GM04504 (cell line): ENCODE results near the gene GRM7.

Source experiments
- DNase-seq: peaks from one replicate; pipeline ENCODE4 v3.0.0-alpha.2; 2012; ENCODE audit warnings: low read depth

Gene GRM7

GRCh38 chr3:7146529-7146928 is 285.6 kb downstream of the GRM7 start:
- DNase-seq, result no peak

- DNase-seq, result no peak
Measured at GRCh38 chr3:7158516-7158915, 297.6 kb downstream of the GRM7 start.

- DNase-seq, result no peak
Measured at GRCh38 chr3:7160689-7161088, 299.8 kb downstream of the GRM7 start.

GRCh38 chr3:7166460-7166859 is 305.5 kb downstream of the GRM7 start:
- DNase-seq, result no peak

- DNase-seq, result no peak
Measured at GRCh38 chr3:7171493-7171892, 310.6 kb downstream of the GRM7 start.

GRCh38 chr3:7172996-7173395 is 312.1 kb downstream of the GRM7 start:
- DNase-seq, result no peak

GRCh38 chr3:7188551-7188950 is 327.6 kb downstream of the GRM7 start:
- DNase-seq, result no peak

- DNase-seq, result no peak
Measured at GRCh38 chr3:7190095-7190494, 329.2 kb downstream of the GRM7 start.

- no peak for DNase-seq
Measured at GRCh38 chr3:7193269-7193668, 332.4 kb downstream of the GRM7 start.

GRCh38 chr3:7194071-7194835 is 333.3 kb downstream of the GRM7 start:
- no peak for DNase-seq

- DNase-seq, result no peak
Measured at GRCh38 chr3:7195934-7196333, 335.0 kb downstream of the GRM7 start.

- DNase-seq, result no peak
Measured at GRCh38 chr3:7201784-7202183, 340.9 kb downstream of the GRM7 start.

- DNase-seq, result no peak
Measured at GRCh38 chr3:7203969-7204847, 343.3 kb downstream of the GRM7 start.

GRCh38 chr3:7204848-7205156 is 343.9 kb downstream of the GRM7 start:
- no peak for DNase-seq

- DNase-seq, result no peak
Measured at GRCh38 chr3:7205535-7205934, 344.6 kb downstream of the GRM7 start.

GRCh38 chr3:7205962-7206361 is 345.0 kb downstream of the GRM7 start:
- no peak for DNase-seq

- no peak for DNase-seq
Measured at GRCh38 chr3:7207125-7207524, 346.2 kb downstream of the GRM7 start.

GRCh38 chr3:7207928-7208327 is 347.0 kb downstream of the GRM7 start:
- DNase-seq, result no peak

GRCh38 chr3:7209098-7209497 is 348.2 kb downstream of the GRM7 start:
- no peak for DNase-seq

GRCh38 chr3:7211740-7212139 is 350.8 kb downstream of the GRM7 start:
- DNase-seq, result no peak

- DNase-seq, result no peak
Measured at GRCh38 chr3:7215706-7216105, 354.8 kb downstream of the GRM7 start.

GRCh38 chr3:7226393-7226792 is 365.5 kb downstream of the GRM7 start:
- DNase-seq, result no peak

GRCh38 chr3:7238565-7239295 is 377.8 kb downstream of the GRM7 start:
- no peak for DNase-seq
